NCI-H69 (cell line): ENCODE results near the gene SLC25A24.
"Not testable (repeated sequence)": the region's sequence is repeated elsewhere in the genome, so short reads cannot be mapped to it uniquely, and the experiment has no call there.

Experiments used
- DNase-seq: peaks from one replicate; lab custom pipeline; 2025; lab: John Stamatoyannopoulos, UW

Gene SLC25A24

DNA sequence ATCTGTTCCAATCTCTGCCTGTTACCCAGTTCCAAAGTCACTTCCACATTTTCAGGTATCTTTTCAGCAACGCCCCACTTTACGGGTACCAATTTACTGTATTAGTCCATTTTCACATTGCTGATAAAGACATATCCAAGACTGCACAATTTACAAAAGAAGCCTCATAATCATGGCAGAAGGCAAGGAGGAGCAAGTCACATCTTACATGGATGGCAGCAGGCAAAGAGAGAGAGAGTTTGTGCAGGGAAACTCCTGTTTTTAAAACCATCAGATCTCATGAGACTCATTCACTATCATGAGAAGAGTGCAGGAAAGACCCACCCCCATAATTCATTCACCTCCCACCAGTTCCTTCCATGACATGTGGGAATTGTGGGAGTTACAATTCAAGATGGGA lies 67.0 kb downstream of the SLC25A24 start:
- not testable (repeated sequence) for DNase-seq

GRCh38 chr1:108132367-108132766 lies 67.8 kb downstream of the SLC25A24 start:
- DNase-seq = not testable (repeated sequence)

DNA sequence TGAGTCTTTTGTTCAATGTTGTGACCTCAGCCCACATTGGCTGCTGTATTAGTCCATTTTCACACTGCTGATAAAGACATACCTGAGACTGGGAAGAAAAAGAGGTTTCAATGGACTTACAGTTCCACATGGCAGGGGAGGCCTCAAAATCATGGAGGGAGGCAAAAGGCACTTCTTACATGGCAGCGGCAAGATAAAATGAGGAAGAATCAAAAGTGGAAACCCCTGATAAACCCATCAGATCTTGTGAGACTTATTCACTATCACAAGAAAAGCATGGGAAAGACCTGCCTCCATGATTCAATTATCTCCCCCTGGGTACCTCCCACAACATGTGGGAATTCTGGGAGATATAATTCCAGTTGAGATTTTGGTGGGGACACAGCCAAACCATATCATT lies 68.9 kb downstream of the SLC25A24 start:
- not testable (repeated sequence) for DNase-seq

- DNase-seq = peak; percentile 2
Measured at GRCh38 chr1:108130794-108131193, 69.3 kb downstream of the SLC25A24 start.

- DNase-seq = peak; percentile 38
Measured at GRCh38 chr1:108129999-108130398, 70.1 kb downstream of the SLC25A24 start.

GRCh38 chr1:108125312-108126138 lies 74.6 kb downstream of the SLC25A24 start:
- peak; percentile 83 for DNase-seq

- no peak for DNase-seq
Measured at GRCh38 chr1:108124622-108125311, 75.4 kb downstream of the SLC25A24 start.

DNA sequence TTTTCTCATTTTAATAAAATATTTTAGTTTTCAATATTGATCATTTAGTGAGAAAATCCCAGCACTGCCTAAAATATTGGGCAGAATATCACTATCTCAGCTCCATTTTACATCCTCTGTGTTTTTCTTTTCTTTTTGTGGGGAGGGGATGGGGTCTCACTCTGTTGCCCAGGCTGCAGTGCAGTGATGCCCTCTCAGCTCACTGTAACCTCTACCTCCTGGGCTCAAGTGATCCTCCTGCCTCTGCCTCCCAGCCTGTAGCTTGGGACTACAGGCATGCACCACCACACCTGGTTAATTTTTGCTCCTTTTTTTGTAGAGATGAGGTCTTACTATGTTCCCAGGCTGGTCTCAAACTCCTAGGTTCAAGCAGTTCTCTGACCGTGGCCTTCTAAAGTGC lies 76.1 kb downstream of the SLC25A24 start:
- no peak for DNase-seq

- DNase-seq = peak; percentile 49
Measured at GRCh38 chr1:108121358-108122143, 78.6 kb downstream of the SLC25A24 start.

- peak; percentile 24 for DNase-seq
Measured at GRCh38 chr1:108120163-108120562, 80.0 kb downstream of the SLC25A24 start.

DNA sequence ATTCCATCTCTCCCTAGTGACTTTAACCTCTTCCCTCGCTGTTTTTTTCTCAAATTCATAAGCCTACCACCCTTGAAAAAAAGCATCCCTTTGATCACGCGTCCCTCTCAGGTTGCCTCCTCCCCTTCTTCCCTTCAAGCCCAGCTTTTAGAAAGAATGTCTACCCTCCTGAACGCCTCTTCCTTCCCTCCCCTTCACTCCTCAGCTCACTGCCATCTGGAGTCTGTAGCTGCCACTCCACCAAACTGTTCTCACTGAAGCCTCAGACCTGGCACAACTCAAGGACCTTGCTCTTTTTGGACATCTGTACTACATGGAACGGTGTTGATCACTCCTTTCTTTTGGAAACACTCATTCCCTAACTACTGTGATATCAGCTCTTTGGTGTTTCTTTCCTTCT lies 80.6 kb downstream of the SLC25A24 start:
- peak; percentile 21 for DNase-seq

DNA sequence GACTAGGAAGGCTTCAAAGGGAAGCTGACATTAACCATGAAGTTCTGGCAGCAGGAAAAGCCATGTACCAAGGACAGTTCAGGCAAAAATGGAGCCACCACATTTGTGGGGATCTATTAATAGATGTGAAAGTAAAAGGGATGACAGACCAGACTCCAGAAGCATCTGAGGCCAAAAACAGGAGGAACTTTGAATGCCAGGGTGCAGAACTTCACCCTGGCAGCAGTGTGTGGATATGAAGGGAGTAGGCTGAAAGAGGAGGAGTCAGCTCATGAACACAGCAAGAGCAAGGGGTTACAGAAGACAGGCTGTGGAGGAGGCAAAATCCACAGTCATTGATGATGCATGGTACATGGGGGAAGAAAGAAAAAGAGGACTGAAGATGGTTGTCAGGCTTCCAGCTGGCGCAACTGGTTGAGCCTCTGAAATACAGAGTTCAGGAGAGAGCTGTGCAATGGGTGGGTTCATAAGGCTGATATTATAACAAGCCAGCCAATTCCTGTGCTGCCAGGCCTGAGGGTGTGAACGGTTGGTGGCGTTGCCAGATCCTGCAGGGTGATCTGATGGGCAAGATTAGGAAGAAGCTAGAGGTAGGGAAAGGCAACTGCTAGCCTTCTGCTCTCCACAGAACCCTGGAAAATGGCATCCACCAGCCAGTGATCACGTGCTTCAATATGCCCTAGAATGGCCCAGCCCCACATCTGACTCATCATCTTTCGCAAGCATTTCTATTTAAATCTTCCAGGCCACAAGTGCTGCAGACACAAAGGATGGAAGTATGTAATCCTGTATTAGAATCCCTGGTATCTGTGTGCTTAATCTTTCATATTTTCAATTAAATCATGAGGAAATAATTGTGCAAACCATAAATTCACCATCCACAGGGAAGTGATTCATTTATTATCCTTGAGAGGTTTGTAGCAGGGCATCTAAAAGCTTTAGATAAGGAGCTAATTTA lies 81.9 kb downstream of the SLC25A24 start:
- DNase-seq = no peak

GRCh38 chr1:108117237-108117636 lies 82.9 kb downstream of the SLC25A24 start:
- no peak for DNase-seq

DNA sequence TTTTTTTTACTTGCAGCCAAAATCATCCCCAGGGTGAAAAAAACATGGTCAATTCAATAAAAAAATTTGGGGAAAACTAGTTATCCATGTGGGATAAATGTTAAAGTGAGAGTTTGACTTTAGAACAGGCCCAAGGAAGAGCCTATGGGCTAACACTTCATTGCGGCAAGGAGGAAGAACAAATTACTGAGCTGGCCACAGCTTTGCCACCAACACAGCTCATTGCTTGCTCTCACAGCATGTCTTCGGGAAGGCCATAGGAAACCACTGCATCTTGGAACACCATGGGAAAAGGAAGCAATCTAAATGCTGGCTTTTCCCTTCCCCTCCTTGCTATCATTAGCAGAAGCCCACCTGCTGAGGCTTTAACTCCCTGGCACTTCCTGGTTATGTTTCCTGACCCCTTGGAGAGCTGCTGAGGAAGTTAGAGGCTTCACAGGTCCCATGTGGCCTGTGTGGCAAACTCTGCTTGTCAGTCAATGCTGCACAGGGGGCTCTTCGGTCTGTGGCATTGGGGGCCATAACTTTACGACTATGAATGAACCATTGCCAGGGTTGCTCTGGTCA lies 86.0 kb downstream of the SLC25A24 start:
- peak; percentile 90 for DNase-seq

DNA sequence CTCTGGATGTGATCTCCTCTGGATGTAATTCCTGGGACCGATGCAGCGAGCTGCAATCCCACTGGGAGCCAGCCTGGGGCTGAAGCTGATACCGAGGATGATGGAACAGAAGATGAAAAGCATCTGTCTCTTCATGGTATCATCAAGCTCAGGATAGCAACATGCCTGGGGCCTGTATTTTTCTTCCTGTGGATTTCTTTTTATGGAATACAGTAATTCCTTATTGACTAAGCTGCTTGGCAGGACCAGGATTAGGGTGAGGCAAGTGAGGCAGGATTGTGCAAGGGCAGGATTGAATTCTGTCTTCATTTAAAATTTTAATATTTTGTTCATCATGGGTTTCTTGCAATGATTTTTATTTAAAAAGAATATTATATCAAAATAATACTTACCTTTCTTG lies 86.6 kb downstream of the SLC25A24 start:
- DNase-seq = no peak

DNA sequence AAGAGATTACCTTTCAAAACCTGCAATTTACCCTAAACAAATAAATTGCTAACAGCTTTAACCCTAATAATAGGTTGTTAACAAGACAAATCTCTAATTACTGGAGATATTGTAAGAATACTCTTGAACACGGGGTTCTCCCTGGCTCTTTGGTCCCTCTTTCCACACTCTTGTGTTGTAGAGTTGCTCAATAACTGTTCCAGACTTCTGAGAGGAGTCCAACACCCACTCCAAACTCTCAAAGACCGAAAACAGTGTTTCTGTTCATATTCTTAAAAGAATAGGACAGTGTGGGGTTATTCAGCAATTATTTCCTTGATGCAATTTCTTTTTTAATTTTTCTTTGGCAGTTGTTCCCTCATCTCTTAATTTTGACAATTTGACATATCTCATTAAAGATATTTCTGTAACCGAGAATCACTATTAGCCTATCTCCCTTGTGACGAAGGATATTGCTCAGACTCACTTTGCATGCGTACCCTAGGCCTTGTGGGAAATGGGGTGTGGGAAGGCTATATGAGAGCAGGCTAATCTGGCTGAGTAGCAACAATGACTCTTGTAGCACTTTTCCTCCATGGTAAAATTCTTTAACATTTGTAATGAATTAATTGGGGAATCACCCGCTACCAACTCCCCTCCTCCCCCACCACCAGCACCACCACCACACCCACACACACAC lies 90.7 kb downstream of the SLC25A24 start:
- no peak for DNase-seq

GRCh38 chr1:108108119-108108518 lies 92.0 kb downstream of the SLC25A24 start:
- no peak for DNase-seq

DNA sequence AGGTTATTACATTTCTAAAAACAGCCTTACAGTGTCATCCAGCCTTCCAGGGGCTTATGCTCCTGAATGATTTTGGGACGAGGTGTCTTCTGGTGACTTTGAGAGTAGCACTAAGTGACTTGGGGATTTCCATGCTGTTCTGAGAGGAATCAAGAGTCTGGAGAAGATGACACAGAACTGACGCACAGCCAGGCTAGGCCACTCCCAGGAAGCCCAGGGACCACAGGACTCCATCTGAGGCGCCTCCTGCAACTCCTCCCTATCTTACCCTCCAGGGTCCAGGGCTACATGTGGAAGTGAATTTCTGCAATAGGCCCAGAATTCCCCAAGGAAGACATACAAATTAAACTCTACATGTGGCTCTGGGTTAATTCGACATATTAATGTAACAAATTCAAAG lies 92.5 kb downstream of the SLC25A24 start:
- no peak for DNase-seq

GRCh38 chr1:108106775-108107174 lies 93.4 kb downstream of the SLC25A24 start:
- DNase-seq = no peak

DNA sequence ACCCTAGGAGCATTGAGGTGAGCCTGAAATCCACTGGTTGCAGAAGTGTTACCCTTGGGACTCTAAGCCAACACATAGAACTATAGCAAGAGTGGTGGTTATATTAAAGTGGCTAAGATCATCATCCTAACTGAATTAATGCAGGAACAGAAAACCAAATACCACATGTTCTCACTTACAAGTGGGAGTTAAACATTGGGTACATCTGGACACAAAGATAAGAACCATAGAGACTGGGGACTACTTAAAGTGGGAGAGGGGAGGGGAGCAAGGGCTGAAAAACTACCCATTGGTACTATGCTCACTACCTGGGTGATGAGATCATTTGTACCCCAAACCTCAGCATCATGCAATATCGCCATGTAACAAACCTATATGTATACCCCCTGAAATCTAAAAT lies 100.0 kb downstream of the SLC25A24 start:
- no peak for DNase-seq
